GM12878 (cell line): Measurements from ENCODE around the gene FLT1. TPM values are rescaled to one million over a fixed set of nuclear protein-coding genes. Genes with fewer than 3 reads are reported as not detected.

Source experiments
- CBFB ChIP-seq: IDR thresholded peaks from 2 replicates; pipeline ENCODE4 v1.6.1; 2016; ENCODE audit warnings: antibody characterized with exemption, low read depth
- ETV6 ChIP-seq, 2 experiments: fragments of 450-650 bp in 1 of 2; IDR thresholded peaks in 1 of 2; conservative IDR thresholded peaks in 1 of 2; 2 replicates each; pipeline ENCODE4 v1.6.1; 2014; ENCODE audit warnings: antibody characterized with exemption in 1 of 2, borderline replicate concordance in 1 of 2, low read depth in 1 of 2, mild to moderate bottlenecking in 1 of 2, moderate library complexity in 1 of 2
- FOS ChIP-seq: IDR thresholded peaks from 3 replicates; pipeline ENCODE4 v1.6.1; 2011; ENCODE audit warnings: borderline replicate concordance; ENCODE audit not compliant: insufficient read length; ENCODE audit errors: extremely low read depth
- GATAD2B ChIP-seq: fragments of 450-650 bp; conservative IDR thresholded peaks from 2 replicates; pipeline ENCODE4 v1.6.1; 2017; ENCODE audit warnings: low read depth, mild to moderate bottlenecking, moderate library complexity
- KAT2A ChIP-seq: conservative IDR thresholded peaks from 2 replicates; pipeline ENCODE4 v1.6.1; 2011; ENCODE audit warnings: low read depth, low read length; ENCODE audit not compliant: control insufficient read depth
- RB1 ChIP-seq: fragments of 450-650 bp; formaldehyde crosslinking; IDR thresholded peaks from 2 replicates; pipeline ENCODE4 v1.6.1; 2017; ENCODE audit warnings: mild to moderate bottlenecking, borderline replicate concordance
- SREBF1 ChIP-seq: IDR thresholded peaks from 2 replicates; pipeline ENCODE4 v1.6.1; 2012; ENCODE audit warnings: mild to moderate bottlenecking, low read length
- TCF7 ChIP-seq: IDR thresholded peaks from 2 replicates; pipeline ENCODE4 v1.6.1; 2014; ENCODE audit warnings: antibody characterized with exemption, borderline replicate concordance
- ZNF207 ChIP-seq: fragments of 450-650 bp; IDR thresholded peaks from 2 replicates; pipeline ENCODE4 v1.6.1; 2014; ENCODE audit warnings: antibody characterized with exemption, mild to moderate bottlenecking, borderline replicate concordance
- ZNF384 ChIP-seq: IDR thresholded peaks from 2 replicates; pipeline ENCODE4 v1.6.1; 2012; ENCODE audit warnings: low read depth, mild to moderate bottlenecking, low read length, improper control_type of control experiment, borderline replicate concordance
- ZSCAN29 ChIP-seq: fragments of 450-650 bp; IDR thresholded peaks from 2 replicates; pipeline ENCODE4 v1.6.1; 2017; ENCODE audit warnings: mild to moderate bottlenecking, moderate library complexity
- ZZZ3 ChIP-seq: IDR thresholded peaks from 2 replicates; pipeline ENCODE4 v1.6.1; 2011; ENCODE audit warnings: low read depth; ENCODE audit not compliant: control insufficient read depth, insufficient read length
- polyA plus RNA-seq, 11 experiments: library from polyadenylated mRNA; depleted of rRNA in 4 of 11; unstranded in 6 of 11; stranded (reverse) in 5 of 11; fragments of >200 nt; fragmentation: Nextera tagmentation in 4 of 11; fragmentation: Illumina TruSeq in 1 of 11; extraction: Ambion mirVana in 4 of 11; extraction: Trizol in 1 of 11; gene quantifications; 1 replicate in 1 of 11; 2 replicates in 10 of 11; pipeline versions ENCODE4 v1.2.1 to v1.2.3, GENCODE V29; 2011 to 2016; ENCODE audit warnings: inconsistent platforms in 2 of 11, missing spikeins in 2 of 11, low read depth in 1 of 11
- total RNA-seq, 4 experiments: library from RNA; depleted of rRNA in 3 of 4; stranded (reverse); fragments of >200 nt in 3 of 4; fragmentation: Illumina TruSeq in 1 of 4; extraction: Trizol in 1 of 4; gene quantifications; 2 replicates each; pipeline versions ENCODE4 v1.2.1 to v1.2.3, GENCODE V29; 2013 to 2021
- TF ChIP-seq, protein P1 (sequence below): IDR thresholded peaks from 2 replicates; pipeline ENCODE4 v1.6.1; 2012; ENCODE audit warnings: improper control_type of control experiment, low read depth, low read length; ENCODE audit not compliant: insufficient replicate concordance
- TF ChIP-seq, protein P2 (sequence below): IDR thresholded peaks from 2 replicates; pipeline ENCODE4 v1.6.1; 2011; ENCODE audit warnings: low read depth, low read length, improper control_type of control experiment, borderline replicate concordance

The FLT1 gene
- total and polyA plus RNA-seq, 10 of the 15 experiments (the other 5 are each of a cell fraction or from before 2014, with no cell fraction given), result 0.55 to 5.6 (median 0.84) TPM

DNA sequence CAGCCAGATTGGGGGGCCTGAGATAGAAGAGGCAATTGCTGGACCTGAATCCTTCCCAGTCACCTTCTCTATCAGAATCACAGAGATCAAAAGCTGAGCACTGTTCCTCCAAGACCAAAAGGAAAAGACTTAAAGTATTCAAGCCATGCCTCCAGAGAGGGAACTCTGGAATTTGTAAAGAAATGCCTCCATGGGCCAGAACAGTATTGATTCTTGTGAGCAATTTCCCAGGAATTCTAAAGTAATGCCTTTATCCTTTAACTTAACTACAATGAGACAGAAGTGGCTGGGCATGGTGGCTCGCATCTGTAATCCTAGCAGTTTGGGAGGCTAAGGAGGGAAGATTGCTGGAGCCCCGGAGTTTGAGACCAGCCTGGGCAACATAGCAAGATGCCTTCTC is 148.8 kb downstream of the FLT1 start (continued):
- TF ChIP-seq, protein P1, sequence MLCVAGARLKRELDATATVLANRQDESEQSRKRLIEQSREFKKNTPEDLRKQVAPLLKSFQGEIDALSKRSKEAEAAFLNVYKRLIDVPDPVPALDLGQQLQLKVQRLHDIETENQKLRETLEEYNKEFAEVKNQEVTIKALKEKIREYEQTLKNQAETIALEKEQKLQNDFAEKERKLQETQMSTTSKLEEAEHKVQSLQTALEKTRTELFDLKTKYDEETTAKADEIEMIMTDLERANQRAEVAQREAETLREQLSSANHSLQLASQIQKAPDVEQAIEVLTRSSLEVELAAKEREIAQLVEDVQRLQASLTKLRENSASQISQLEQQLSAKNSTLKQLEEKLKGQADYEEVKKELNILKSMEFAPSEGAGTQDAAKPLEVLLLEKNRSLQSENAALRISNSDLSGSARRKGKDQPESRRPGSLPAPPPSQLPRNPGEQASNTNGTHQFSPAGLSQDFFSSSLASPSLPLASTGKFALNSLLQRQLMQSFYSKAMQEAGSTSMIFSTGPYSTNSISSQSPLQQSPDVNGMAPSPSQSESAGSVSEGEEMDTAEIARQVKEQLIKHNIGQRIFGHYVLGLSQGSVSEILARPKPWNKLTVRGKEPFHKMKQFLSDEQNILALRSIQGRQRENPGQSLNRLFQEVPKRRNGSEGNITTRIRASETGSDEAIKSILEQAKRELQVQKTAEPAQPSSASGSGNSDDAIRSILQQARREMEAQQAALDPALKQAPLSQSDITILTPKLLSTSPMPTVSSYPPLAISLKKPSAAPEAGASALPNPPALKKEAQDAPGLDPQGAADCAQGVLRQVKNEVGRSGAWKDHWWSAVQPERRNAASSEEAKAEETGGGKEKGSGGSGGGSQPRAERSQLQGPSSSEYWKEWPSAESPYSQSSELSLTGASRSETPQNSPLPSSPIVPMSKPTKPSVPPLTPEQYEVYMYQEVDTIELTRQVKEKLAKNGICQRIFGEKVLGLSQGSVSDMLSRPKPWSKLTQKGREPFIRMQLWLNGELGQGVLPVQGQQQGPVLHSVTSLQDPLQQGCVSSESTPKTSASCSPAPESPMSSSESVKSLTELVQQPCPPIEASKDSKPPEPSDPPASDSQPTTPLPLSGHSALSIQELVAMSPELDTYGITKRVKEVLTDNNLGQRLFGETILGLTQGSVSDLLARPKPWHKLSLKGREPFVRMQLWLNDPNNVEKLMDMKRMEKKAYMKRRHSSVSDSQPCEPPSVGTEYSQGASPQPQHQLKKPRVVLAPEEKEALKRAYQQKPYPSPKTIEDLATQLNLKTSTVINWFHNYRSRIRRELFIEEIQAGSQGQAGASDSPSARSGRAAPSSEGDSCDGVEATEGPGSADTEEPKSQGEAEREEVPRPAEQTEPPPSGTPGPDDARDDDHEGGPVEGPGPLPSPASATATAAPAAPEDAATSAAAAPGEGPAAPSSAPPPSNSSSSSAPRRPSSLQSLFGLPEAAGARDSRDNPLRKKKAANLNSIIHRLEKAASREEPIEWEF, result no peak
- TF ChIP-seq ZNF207, result no peak
- no peak for TF ChIP-seq KAT2A
- TF ChIP-seq ZNF384, result no peak
- no peak for TF ChIP-seq RB1
- no peak for TF ChIP-seq ETV6 (conservative IDR thresholded peaks at IDR 0.05 in 1 of 2, IDR thresholded peaks at IDR 0.05 in 1 of 2; ENCODE audit: borderline replicate concordance in 1 of 2, low read depth in 1 of 2)
- TF ChIP-seq, protein P2, sequence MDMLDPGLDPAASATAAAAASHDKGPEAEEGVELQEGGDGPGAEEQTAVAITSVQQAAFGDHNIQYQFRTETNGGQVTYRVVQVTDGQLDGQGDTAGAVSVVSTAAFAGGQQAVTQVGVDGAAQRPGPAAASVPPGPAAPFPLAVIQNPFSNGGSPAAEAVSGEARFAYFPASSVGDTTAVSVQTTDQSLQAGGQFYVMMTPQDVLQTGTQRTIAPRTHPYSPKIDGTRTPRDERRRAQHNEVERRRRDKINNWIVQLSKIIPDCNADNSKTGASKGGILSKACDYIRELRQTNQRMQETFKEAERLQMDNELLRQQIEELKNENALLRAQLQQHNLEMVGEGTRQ, result no peak
- TF ChIP-seq TCF7, result no peak
- no peak for TF ChIP-seq ZZZ3
- no peak for TF ChIP-seq GATAD2B
- TF ChIP-seq ZSCAN29, result no peak
- no peak for TF ChIP-seq CBFB
- TF ChIP-seq FOS, result no peak
- no peak for TF ChIP-seq SREBF1
